ENCODE results near the gene MDM1.

MDM1 gene

DNA sequence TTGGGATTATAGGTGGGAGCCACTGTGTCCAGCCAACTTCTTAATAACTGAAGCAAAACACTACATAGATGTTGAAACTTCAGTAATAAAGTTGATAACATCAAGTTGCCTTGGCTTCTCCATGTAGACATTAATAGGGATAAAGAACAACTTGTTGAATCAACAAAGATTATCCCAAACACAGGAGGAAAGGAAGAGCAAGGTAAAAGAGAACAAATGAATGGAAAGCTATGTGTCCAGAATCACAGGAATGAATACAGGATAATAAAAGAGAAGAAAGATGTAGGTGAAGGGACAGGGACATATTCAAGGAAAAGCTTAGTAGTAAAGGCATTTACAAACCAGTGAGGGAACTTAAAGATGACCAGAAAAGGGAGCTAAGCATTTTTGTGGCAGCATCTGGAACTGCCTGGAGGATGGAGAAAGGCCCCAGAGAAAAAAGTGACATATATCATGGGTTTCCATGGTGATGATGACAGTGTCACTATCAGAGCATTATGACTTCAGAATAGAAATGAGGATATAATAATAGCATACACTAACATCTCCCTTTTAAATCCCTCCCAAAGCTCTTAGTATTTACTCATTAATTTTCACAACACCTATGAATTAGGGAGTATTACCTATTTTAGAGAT, 24.0 kb upstream of the MDM1 start:
- no peak overlapping the region for H3K4me3 ChIP-seq (ENCODE audit: low read depth, low read length)
- no peaks in the 10 kb centered on the region for H3K36me3 ChIP-seq (ENCODE audit: insufficient read depth, low read length)
- H3K27me3 ChIP-seq (ENCODE audit: insufficient read depth, low read length), result no peaks in the 10 kb centered on the region
- peaks cover 18% of the 10 kb centered on the region for H3K4me1 ChIP-seq (ENCODE audit: control insufficient read depth, insufficient read depth, low read length, unreplicated experiment)
- H3K27ac ChIP-seq (ENCODE audit: low read depth, low read length), result no peak overlapping the region
- H2AFZ ChIP-seq (ENCODE audit: low read length, unreplicated experiment), result no peak overlapping the region
- no peaks in the 10 kb centered on the region for H3K79me2 ChIP-seq (ENCODE audit: control insufficient read depth, insufficient read depth, low read length, unreplicated experiment)

DNA sequence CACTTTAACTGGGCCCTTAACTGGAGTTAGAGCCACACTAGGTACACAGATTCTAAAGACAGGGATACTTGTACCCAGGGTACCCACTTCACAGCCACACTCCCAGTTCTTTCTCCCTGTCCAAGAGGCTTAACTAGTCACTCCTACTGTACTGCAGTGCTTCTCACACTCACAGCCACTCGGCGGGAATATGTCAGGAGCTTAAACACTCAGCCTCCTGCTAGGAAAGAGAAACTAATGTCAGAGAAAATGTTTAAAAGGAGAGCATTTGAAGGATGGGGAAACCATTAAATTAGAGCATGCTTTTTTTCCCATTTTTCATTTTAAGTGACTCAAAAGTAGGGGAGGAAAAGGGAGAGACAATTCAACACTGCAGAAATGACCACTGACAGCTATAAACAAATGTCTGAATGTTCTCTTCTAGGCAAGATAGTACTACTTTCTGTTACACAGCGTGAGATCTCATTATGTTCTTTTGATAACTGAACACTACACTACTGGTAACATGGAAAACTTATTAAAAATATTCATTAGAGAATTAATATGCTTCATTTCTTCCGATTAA, 22.9 kb upstream of the MDM1 start:
- H2AFZ ChIP-seq (ENCODE audit: low read length, unreplicated experiment), result no peak overlapping the region
- no peak overlapping the region for H3K27ac ChIP-seq (ENCODE audit: low read depth, low read length)
- H3K79me2 ChIP-seq (ENCODE audit: control insufficient read depth, insufficient read depth, low read length, unreplicated experiment), result no peaks in the 10 kb centered on the region
- H3K36me3 ChIP-seq (ENCODE audit: insufficient read depth, low read length), result no peaks in the 10 kb centered on the region
- H3K27me3 ChIP-seq (ENCODE audit: insufficient read depth, low read length), result no peaks in the 10 kb centered on the region
- H3K4me1 ChIP-seq (ENCODE audit: control insufficient read depth, insufficient read depth, low read length, unreplicated experiment), result peaks cover 29% of the 10 kb centered on the region
- no peak overlapping the region for H3K4me3 ChIP-seq (ENCODE audit: low read depth, low read length)

DNA sequence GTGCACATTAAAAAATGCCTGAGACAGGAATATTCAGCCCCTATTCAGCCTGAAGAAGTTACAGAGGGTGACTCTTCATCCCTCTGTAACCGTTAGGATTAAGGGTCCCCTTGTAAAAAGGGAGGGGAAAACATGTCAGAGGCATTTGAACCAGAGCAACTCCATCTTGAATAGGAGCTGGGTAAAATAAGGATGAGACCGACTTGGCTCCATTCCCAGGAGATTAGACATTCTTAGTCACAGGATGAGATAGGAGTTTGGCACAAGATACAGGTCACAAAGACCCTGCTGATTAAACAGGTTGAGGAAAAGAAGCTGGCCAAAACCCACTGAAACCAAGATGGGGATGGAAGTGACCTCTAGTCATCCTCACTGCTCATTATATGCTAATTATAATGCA, 19.9 kb upstream of the MDM1 start:
- no peak overlapping the region for H3K27ac ChIP-seq (ENCODE audit: low read depth, low read length)
- no peaks in the 10 kb centered on the region for H3K27me3 ChIP-seq (ENCODE audit: insufficient read depth, low read length)
- H3K36me3 ChIP-seq (ENCODE audit: insufficient read depth, low read length), result no peaks in the 10 kb centered on the region
- H3K79me2 ChIP-seq (ENCODE audit: control insufficient read depth, insufficient read depth, low read length, unreplicated experiment), result no peaks in the 10 kb centered on the region
- no peak overlapping the region for H3K4me3 ChIP-seq (ENCODE audit: low read depth, low read length)
- H2AFZ ChIP-seq (ENCODE audit: low read length, unreplicated experiment), result no peak overlapping the region
- peaks cover 22% of the 10 kb centered on the region for H3K4me1 ChIP-seq (ENCODE audit: control insufficient read depth, insufficient read depth, low read length, unreplicated experiment)

DNA sequence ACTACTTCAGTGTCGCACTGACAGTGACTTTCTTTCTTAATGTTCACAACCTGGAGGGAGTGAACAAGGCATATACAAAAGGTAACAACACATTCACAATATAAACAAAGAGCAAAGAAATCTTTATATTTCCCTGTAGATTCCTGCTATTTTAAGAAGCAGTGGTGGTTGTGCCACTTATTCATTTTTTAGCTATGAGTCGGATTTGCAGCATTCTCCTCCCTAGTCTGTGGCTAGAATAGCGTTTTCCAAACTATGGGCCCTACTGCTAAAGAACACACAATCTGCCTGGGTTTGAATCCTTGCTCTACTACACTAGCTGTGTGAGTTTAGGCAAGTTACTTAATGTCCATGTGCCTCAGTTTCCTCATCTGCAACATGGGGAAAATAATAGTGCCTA, 18.6 kb upstream of the MDM1 start:
- no peaks in the 10 kb centered on the region for H3K27me3 ChIP-seq (ENCODE audit: insufficient read depth, low read length)
- H2AFZ ChIP-seq (ENCODE audit: low read length, unreplicated experiment), result no peak overlapping the region
- peaks cover 22% of the 10 kb centered on the region for H3K4me1 ChIP-seq (ENCODE audit: control insufficient read depth, insufficient read depth, low read length, unreplicated experiment)
- no peak overlapping the region for H3K27ac ChIP-seq (ENCODE audit: low read depth, low read length)
- H3K79me2 ChIP-seq (ENCODE audit: control insufficient read depth, insufficient read depth, low read length, unreplicated experiment), result no peaks in the 10 kb centered on the region
- no peaks in the 10 kb centered on the region for H3K36me3 ChIP-seq (ENCODE audit: insufficient read depth, low read length)
- H3K4me3 ChIP-seq (ENCODE audit: low read depth, low read length), result no peak overlapping the region

DNA sequence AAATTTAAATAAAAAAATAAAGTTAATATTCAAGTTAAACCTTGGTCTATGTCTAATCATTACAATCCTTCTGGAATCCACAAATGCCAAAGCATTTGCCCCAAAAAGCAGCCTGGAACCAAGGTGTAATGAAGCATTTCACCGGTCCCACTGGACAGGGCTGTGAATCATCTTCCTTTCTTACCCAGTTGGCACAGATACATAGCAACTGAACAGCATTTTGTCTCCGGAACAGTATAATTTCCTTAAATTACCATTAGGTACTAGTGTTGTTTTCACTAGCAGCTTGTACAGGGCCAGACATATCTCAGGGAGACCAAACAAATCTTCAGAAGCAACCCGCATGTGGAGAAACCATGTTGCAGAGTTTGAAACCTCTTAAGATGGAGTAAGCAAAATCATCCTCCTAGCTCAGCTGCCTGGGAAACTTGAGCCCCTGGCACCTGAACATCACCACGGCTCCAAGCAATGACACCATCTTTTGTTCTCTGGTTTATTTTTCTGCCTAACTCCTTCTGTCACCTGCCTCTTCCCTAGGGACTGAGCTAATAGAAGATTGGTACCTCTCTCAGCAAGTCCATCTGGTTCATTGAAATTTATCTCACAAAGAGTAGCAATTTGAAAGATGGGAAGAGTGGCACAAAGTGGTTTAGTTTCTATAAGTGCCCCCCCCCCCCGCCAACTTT, 17.9 kb upstream of the MDM1 start:
- H2AFZ ChIP-seq (ENCODE audit: low read length, unreplicated experiment), result no peak overlapping the region
- no peak overlapping the region for H3K27ac ChIP-seq (ENCODE audit: low read depth, low read length)
- H3K79me2 ChIP-seq (ENCODE audit: control insufficient read depth, insufficient read depth, low read length, unreplicated experiment), result no peaks in the 10 kb centered on the region
- no peak overlapping the region for H3K4me3 ChIP-seq (ENCODE audit: low read depth, low read length)
- H3K36me3 ChIP-seq (ENCODE audit: insufficient read depth, low read length), result no peaks in the 10 kb centered on the region
- H3K4me1 ChIP-seq (ENCODE audit: control insufficient read depth, insufficient read depth, low read length, unreplicated experiment), result peaks cover 22% of the 10 kb centered on the region
- no peaks in the 10 kb centered on the region for H3K27me3 ChIP-seq (ENCODE audit: insufficient read depth, low read length)

DNA sequence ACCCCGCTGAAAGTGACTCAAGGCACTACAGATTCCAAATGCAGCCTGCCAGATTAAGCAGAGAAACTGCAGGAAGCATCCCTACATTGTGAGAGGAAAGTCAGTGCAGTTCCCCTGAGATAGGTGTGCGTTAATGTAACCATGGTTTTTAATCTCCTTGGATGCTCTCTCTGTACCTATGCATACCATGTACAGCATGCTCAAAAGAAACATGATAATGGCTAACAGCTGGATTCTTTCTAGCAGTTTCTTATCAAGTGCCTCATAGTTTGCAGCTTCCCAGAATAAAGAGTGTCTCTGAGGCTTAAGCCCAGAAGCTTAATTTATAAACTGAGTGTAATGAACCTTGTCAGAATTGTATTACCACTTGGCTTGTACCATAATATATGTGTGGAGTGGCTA, 17.1 kb upstream of the MDM1 start:
- 0 out of 2 replicates have a peak, but pooled peaks cover 4% of the 10 kb centered on the region for H3K27me3 ChIP-seq (ENCODE audit: insufficient read depth, low read length)
- no peak overlapping the region for H3K4me3 ChIP-seq (ENCODE audit: low read depth, low read length)
- H3K27ac ChIP-seq (ENCODE audit: low read depth, low read length), result no peak overlapping the region
- H3K36me3 ChIP-seq (ENCODE audit: insufficient read depth, low read length), result no peaks in the 10 kb centered on the region
- H3K79me2 ChIP-seq (ENCODE audit: control insufficient read depth, insufficient read depth, low read length, unreplicated experiment), result no peaks in the 10 kb centered on the region
- no peak overlapping the region for H2AFZ ChIP-seq (ENCODE audit: low read length, unreplicated experiment)
- peaks cover 22% of the 10 kb centered on the region for H3K4me1 ChIP-seq (ENCODE audit: control insufficient read depth, insufficient read depth, low read length, unreplicated experiment)

DNA sequence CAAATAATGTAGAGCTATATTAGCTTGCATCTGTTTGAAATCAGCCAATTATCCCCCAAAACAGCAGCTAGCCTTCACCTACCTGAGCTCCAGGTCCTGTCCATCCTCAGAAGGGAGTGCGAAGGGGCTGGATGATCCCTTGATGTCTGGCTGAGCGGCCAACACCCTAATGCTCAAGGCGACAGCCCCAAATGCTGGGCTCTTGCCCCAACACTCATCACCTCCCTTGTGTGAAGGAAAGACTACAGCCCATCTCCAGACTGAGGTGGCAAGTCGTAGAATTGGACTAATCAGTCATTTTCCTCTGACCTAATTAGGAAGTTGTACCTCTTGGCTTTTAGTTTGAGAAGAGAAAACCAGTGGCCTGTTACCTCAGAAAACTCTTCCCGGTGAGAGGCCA, 16.3 kb upstream of the MDM1 start:
- Histone ChIP-seq H3K36me3 (ENCODE audit: insufficient read depth, low read length) (no peaks in the 10 kb centered on the region), H3K4me1 (ENCODE audit: control insufficient read depth, insufficient read depth, low read length, unreplicated experiment) (peaks cover 22% of the 10 kb centered on the region), H3K79me2 (ENCODE audit: control insufficient read depth, insufficient read depth, low read length, unreplicated experiment) (no peaks in the 10 kb centered on the region), H3K27me3 (ENCODE audit: insufficient read depth, low read length) (peaks cover 12% of the 10 kb centered on the region), H3K27ac (ENCODE audit: low read depth, low read length) (no peak overlapping the region), H3K4me3 (ENCODE audit: low read depth, low read length) (no peak overlapping the region), H2AFZ (ENCODE audit: low read length, unreplicated experiment) (no peak overlapping the region)

DNA sequence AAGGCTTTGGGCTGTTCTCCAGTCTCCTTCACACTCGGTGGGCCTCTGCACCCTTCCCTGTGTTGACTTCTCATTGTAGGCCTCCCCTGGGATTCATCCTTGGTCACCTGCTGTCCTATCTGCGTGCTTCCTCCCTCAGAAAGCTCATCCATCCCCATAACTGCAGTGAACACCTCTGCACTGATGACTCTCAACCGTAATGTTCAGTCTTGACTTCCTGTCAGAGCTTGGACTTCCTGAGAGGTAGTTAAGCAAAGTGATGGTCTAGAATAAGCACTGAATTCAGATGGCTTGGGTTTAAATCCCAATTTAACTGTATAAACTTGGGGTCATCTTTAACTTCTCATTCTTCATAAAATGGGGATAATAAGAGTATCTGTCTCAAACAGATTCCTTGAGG, 13.6 kb upstream of the MDM1 start:
- Histone ChIP-seq H3K36me3 (ENCODE audit: insufficient read depth, low read length) (no peaks in the 10 kb centered on the region), H3K79me2 (ENCODE audit: control insufficient read depth, insufficient read depth, low read length, unreplicated experiment) (no peaks in the 10 kb centered on the region), H3K27ac (ENCODE audit: low read depth, low read length) (no peak overlapping the region), H3K4me3 (ENCODE audit: low read depth, low read length) (no peak overlapping the region), H2AFZ (ENCODE audit: low read length, unreplicated experiment) (no peak overlapping the region), H3K27me3 (ENCODE audit: insufficient read depth, low read length) (peaks cover 33% of the 10 kb centered on the region), H3K4me1 (ENCODE audit: control insufficient read depth, insufficient read depth, low read length, unreplicated experiment) (peaks cover 9% of the 10 kb centered on the region)

DNA sequence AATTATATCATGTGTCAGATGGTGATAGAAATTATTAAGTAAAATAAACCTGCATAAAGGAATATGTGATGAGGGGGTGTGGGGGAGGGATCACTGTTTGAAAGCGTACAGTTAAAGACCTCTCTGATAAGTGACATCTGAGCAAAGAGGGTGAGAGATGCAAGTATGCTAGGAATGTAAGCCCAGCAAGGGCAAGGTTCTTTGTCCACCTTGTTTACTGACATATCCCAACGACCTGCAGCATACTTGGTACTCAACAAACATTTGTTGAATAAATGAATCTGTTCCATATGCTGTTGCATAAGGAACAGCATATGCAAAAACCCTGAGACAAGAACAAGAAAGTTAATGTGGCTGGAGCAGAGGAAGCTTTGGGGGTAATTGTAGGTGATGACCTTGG, 12.0 kb upstream of the MDM1 start:
- Histone ChIP-seq H3K4me1 (ENCODE audit: control insufficient read depth, insufficient read depth, low read length, unreplicated experiment) (no peaks in the 10 kb centered on the region), H2AFZ (ENCODE audit: low read length, unreplicated experiment) (no peak overlapping the region), H3K27ac (ENCODE audit: low read depth, low read length) (no peak overlapping the region), H3K79me2 (ENCODE audit: control insufficient read depth, insufficient read depth, low read length, unreplicated experiment) (no peaks in the 10 kb centered on the region), H3K27me3 (ENCODE audit: insufficient read depth, low read length) (peaks cover 38% of the 10 kb centered on the region), H3K4me3 (ENCODE audit: low read depth, low read length) (no peak overlapping the region), H3K36me3 (ENCODE audit: insufficient read depth, low read length) (no peaks in the 10 kb centered on the region)

DNA sequence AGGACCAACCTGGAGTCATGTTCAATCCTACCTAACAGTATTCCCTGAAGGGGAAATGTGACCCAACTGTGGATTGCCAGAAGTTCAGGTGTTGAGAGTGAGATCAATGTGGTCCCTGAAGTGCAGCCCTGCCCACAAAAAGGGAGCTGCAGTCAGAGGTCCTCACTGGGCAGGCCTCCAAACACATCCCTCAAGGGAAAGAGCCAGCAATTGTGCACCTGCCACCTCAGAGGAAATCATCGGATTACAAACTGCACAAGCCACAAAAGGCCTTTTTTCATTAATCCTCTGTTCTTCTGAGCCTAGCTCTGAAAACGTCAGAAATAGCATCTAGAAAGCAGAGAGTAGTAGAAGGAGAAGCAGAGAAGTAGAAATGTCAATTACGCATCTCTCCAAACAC, 10.8 kb upstream of the MDM1 start:
- Histone ChIP-seq H3K27me3 (ENCODE audit: insufficient read depth, low read length) (peaks cover 38% of the 10 kb centered on the region), H3K4me1 (ENCODE audit: control insufficient read depth, insufficient read depth, low read length, unreplicated experiment) (no peaks in the 10 kb centered on the region), H3K36me3 (ENCODE audit: insufficient read depth, low read length) (no peaks in the 10 kb centered on the region), H2AFZ (ENCODE audit: low read length, unreplicated experiment) (no peak overlapping the region), H3K27ac (ENCODE audit: low read depth, low read length) (no peak overlapping the region), H3K4me3 (ENCODE audit: low read depth, low read length) (no peak overlapping the region), H3K79me2 (ENCODE audit: control insufficient read depth, insufficient read depth, low read length, unreplicated experiment) (no peaks in the 10 kb centered on the region)

DNA sequence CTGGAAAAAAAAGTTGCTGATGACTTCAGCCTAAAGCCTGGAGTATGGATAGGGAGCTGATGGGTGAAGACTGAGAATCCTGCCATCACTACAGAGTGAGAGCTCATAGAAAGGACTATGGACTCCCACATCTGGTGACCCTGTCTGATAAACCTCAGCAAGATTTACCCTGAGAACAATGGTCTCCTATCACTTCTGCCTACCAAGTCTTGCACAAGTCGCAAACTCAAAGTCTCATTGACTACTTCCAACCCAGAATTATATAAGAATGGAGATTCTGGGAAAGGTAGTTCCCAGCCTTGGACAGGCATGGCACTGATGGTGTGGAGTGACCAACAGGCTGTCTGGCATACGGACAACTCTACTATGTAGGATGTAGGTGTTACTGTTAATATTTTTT, 9.7 kb upstream of the MDM1 start:
- no peak overlapping the region for H3K27ac ChIP-seq (ENCODE audit: low read depth, low read length)
- H3K4me3 ChIP-seq (ENCODE audit: low read depth, low read length), result no peak overlapping the region
- no peak overlapping the region for H2AFZ ChIP-seq (ENCODE audit: low read length, unreplicated experiment)
- peaks cover 38% of the 10 kb centered on the region for H3K27me3 ChIP-seq (ENCODE audit: insufficient read depth, low read length)
- no peaks in the 10 kb centered on the region for H3K79me2 ChIP-seq (ENCODE audit: control insufficient read depth, insufficient read depth, low read length, unreplicated experiment)
- H3K4me1 ChIP-seq (ENCODE audit: control insufficient read depth, insufficient read depth, low read length, unreplicated experiment), result no peaks in the 10 kb centered on the region
- H3K36me3 ChIP-seq (ENCODE audit: insufficient read depth, low read length), result no peaks in the 10 kb centered on the region
